ENCODE measurements around the gene PRAC2.

GRCh38 chr17:48737330-48738043 lies 14.5 kb downstream of the PRAC2 start:
- TF ChIP-seq EZH2 (IDR thresholded peaks at IDR 0.05; ENCODE audit: insufficient read depth, poor library complexity, severe bottlenecking) = no peak
- no peak for TF ChIP-seq EZH2phosphoT487 (IDR thresholded peaks at IDR 0.05; ENCODE audit: insufficient read depth, low read depth)

All from GM23248 (cell line).